Suprapubic skin (tissue), 3 donors: Measurements from ENCODE around the gene CRX.

Experiments
- CTCF ChIP-seq, 2 donors: fragments of 200-600 bp in 1 of 2; fragments of 450-650 bp in 1 of 2; sonication (generic) in 1 of 2; IDR thresholded peaks; one replicate each; pipeline ENCODE4 v1.5.1; 2016 to 2019; ENCODE audit warnings: antibody characterized with exemption in 2 of 2, mild to moderate bottlenecking in 1 of 2, moderate library complexity in 1 of 2
- EP300 ChIP-seq: sonication (generic); formaldehyde crosslinking; IDR thresholded peaks from one replicate; pipeline ENCODE4 v1.6.1; 2017; ENCODE audit warnings: antibody characterized with exemption
- POLR2A ChIP-seq, 2 donors: fragments of 450-650 bp; IDR thresholded peaks; one replicate each; pipeline ENCODE4 v1.6.1; 2017; ENCODE audit warnings: antibody characterized with exemption in 2 of 2, mild to moderate bottlenecking in 2 of 2, moderate library complexity in 2 of 2

GRCh38 chr19:47890865-47891621 is 69.3 kb downstream of the CRX start:
- TF ChIP-seq CTCF (IDR thresholded peaks at IDR 0.05) (no peak), POLR2A (IDR thresholded peaks at IDR 0.05) (no peak), EP300 (no peak)
